Loucy (cell line): ENCODE results near the gene CIAO3.

Experiments used
- EZH2phosphoT487 ChIP-seq: fragments of 200-600 bp; IDR thresholded peaks from 2 replicates; pipeline ENCODE4 v1.6.1; 2018; ENCODE audit warnings: antibody characterized with exemption, mild to moderate bottlenecking, moderate library complexity, borderline replicate concordance
- TF ChIP-seq, protein P1 (sequence below): fragments of 200-600 bp; sonication (generic); conservative IDR thresholded peaks from 2 replicates; pipeline ENCODE4 v1.5.1; 2014; ENCODE audit warnings: mild to moderate bottlenecking, antibody characterized with exemption, low read length

DNA sequence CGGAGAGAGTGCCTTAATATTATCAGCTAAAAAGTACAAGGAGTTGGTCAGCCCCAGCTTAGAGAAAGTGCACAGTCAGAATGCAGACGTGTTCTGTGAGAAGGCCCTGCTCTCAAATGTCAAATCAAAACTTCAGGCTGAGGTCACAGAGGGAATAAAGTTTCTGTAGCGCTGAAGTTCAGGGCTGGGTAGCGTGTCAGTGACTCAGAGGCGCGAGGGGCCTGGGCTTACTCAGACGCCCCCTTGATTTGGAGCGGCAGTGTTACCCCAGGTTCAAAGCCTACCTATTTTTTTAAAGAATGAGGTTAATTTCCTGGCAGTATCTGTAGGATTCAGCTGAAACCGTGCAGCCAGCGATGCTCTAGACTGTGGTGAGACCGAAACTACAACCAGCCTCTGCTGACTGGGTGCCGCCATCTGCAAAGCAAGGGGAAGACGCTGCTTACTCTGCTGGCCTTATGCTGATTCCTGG is 4.8 kb downstream of the CIAO3 start:
- TF ChIP-seq, protein P1, sequence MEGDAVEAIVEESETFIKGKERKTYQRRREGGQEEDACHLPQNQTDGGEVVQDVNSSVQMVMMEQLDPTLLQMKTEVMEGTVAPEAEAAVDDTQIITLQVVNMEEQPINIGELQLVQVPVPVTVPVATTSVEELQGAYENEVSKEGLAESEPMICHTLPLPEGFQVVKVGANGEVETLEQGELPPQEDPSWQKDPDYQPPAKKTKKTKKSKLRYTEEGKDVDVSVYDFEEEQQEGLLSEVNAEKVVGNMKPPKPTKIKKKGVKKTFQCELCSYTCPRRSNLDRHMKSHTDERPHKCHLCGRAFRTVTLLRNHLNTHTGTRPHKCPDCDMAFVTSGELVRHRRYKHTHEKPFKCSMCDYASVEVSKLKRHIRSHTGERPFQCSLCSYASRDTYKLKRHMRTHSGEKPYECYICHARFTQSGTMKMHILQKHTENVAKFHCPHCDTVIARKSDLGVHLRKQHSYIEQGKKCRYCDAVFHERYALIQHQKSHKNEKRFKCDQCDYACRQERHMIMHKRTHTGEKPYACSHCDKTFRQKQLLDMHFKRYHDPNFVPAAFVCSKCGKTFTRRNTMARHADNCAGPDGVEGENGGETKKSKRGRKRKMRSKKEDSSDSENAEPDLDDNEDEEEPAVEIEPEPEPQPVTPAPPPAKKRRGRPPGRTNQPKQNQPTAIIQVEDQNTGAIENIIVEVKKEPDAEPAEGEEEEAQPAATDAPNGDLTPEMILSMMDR, result no peak
- no peak for TF ChIP-seq EZH2phosphoT487
